Cardiac muscle cell (in vitro differentiated cells and primary cell): ENCODE results near the gene CFAP221. TPM values are rescaled to one million over a fixed set of nuclear protein-coding genes. Genes with fewer than 3 reads are reported as not detected.

Experiments
- DNase-seq, 2 donors: peaks; one replicate each; pipeline versions ENCODE4 v3.0.0 to v3.0.0-alpha.2; 2010 to 2017; ENCODE audit warnings: low read depth in 1 of 2, low spot score in 1 of 2
- H3K27ac ChIP-seq: fragments of 200-600 bp; sonication (generic); 2 replicates; pipeline ENCODE4 v1.5.1; 2016
- H3K27me3 ChIP-seq: fragments of 200-600 bp; sonication (generic); 2 replicates; pipeline ENCODE4 v1.6.0; 2016; ENCODE audit warnings: control low read depth
- H3K36me3 ChIP-seq: fragments of 200-600 bp; sonication (generic); 2 replicates; pipeline ENCODE4 v1.5.1; 2016; ENCODE audit warnings: control low read depth
- H3K4me1 ChIP-seq: fragments of 200-600 bp; sonication (generic); 2 replicates; pipeline ENCODE4 v1.8.1; 2017; ENCODE audit warnings: low read depth, mild to moderate bottlenecking, mixed run types
- H3K4me3 ChIP-seq: fragments of 200-600 bp; sonication (generic); 2 replicates; pipeline ENCODE4 v1.5.1; 2016; ENCODE audit warnings: mild to moderate bottlenecking
- H3K9me3 ChIP-seq: fragments of 200-600 bp; sonication (generic); 2 replicates; pipeline ENCODE4 v1.5.1; 2017; ENCODE audit warnings: low read depth, mild to moderate bottlenecking, control low read depth
- CTCF ChIP-seq: IDR thresholded peaks from 2 replicates; pipeline ENCODE4 v1.5.1; 2012; ENCODE audit warnings: low read depth, mild to moderate bottlenecking, low read length
- polyA plus RNA-seq: library from polyadenylated mRNA; unstranded; fragments of >200 nt; fragmentation: Nextera tagmentation; extraction: Ambion mirVana; gene quantifications from 2 replicates; pipeline ENCODE4 v1.2.1, GENCODE V29; 2016
- total RNA-seq: library from RNA; depleted of rRNA; stranded (reverse); fragments of >200 nt; gene quantifications from 2 replicates; pipeline ENCODE4 v1.2.3, GENCODE V29; 2016

Gene CFAP221
- total and polyA plus RNA-seq, 2 experiments from 2014 or later, result 12.9 to 13.6 TPM

- peak in 1 of 2 donors; percentile 32 for DNase-seq
- H3K27me3 ChIP-seq, result no peaks in the 10 kb centered on the region
- no peak overlapping the region for H3K4me3 ChIP-seq
- H3K4me1 ChIP-seq, result peaks cover 36% of the 10 kb centered on the region
- peak overlapping the region; percentile 99 for H3K27ac ChIP-seq
- no peak for TF ChIP-seq CTCF
- no peaks in the 10 kb centered on the region for H3K36me3 ChIP-seq
- no peaks in the 10 kb centered on the region for H3K9me3 ChIP-seq
Observed at GRCh38 chr2:119545754-119546446, 1.7 kb downstream of the CFAP221 start.

- peak overlapping the region; percentile 42 for H3K27ac ChIP-seq
- peak; percentile 27 to 47 for DNase-seq
Observed at GRCh38 chr2:119546447-119546767, 2.2 kb downstream of the CFAP221 start.

GRCh38 chr2:119548516-119549120 is 4.4 kb downstream of the CFAP221 start:
- Histone ChIP-seq H3K27me3 (no peaks in the 10 kb centered on the region), H3K36me3 (no peaks in the 10 kb centered on the region), H3K4me3 (no peak overlapping the region), H3K9me3 (no peaks in the 10 kb centered on the region), H3K4me1 (peaks cover 34% of the 10 kb centered on the region), H3K27ac (peak overlapping the region; percentile 35)
- no peak for TF ChIP-seq CTCF
- no peak for DNase-seq

More at GRCh38 chr2:119546447-119546767, 2.2 kb downstream of the CFAP221 start:
- TF ChIP-seq CTCF, result no peak
- no peak overlapping the region for H3K4me3 ChIP-seq
- peaks cover 36% of the 10 kb centered on the region for H3K4me1 ChIP-seq
- H3K27me3 ChIP-seq, result no peaks in the 10 kb centered on the region
- no peaks in the 10 kb centered on the region for H3K36me3 ChIP-seq
- H3K9me3 ChIP-seq, result no peaks in the 10 kb centered on the region

GRCh38 chr2:119549241-119549640 is 5.0 kb downstream of the CFAP221 start:
- peak in 1 of 2 donors; percentile 55 for DNase-seq

GRCh38 chr2:119550346-119550745 is 6.1 kb downstream of the CFAP221 start:
- TF ChIP-seq CTCF, result no peak
- DNase-seq, result no peak
- no peaks in the 10 kb centered on the region for H3K27me3 ChIP-seq
- H3K27ac ChIP-seq, result no peak overlapping the region
- H3K9me3 ChIP-seq, result no peaks in the 10 kb centered on the region
- H3K4me3 ChIP-seq, result no peak overlapping the region
- no peaks in the 10 kb centered on the region for H3K36me3 ChIP-seq
- peaks cover 27% of the 10 kb centered on the region for H3K4me1 ChIP-seq

More at GRCh38 chr2:119549241-119549640, 5.0 kb downstream of the CFAP221 start:
- no peak overlapping the region for H3K4me3 ChIP-seq
- no peaks in the 10 kb centered on the region for H3K36me3 ChIP-seq
- no peaks in the 10 kb centered on the region for H3K27me3 ChIP-seq
- TF ChIP-seq CTCF, result no peak
- H3K27ac ChIP-seq, result no peak overlapping the region
- no peaks in the 10 kb centered on the region for H3K9me3 ChIP-seq
- H3K4me1 ChIP-seq, result peaks cover 31% of the 10 kb centered on the region
